ENCODE measurements around the gene UTS2R. TPM values are rescaled to one million over a fixed set of nuclear protein-coding genes. Genes with fewer than 3 reads are reported as not detected.
A peak's percentile ranks its signal among the peaks of the same experiment; 100 is the strongest.
"Not testable (repeated sequence)": the region's sequence is repeated elsewhere in the genome, so short reads cannot be mapped to it uniquely, and the experiment has no call there.

UTS2R gene
- total RNA-seq, 1 donor: not detected

DNA sequence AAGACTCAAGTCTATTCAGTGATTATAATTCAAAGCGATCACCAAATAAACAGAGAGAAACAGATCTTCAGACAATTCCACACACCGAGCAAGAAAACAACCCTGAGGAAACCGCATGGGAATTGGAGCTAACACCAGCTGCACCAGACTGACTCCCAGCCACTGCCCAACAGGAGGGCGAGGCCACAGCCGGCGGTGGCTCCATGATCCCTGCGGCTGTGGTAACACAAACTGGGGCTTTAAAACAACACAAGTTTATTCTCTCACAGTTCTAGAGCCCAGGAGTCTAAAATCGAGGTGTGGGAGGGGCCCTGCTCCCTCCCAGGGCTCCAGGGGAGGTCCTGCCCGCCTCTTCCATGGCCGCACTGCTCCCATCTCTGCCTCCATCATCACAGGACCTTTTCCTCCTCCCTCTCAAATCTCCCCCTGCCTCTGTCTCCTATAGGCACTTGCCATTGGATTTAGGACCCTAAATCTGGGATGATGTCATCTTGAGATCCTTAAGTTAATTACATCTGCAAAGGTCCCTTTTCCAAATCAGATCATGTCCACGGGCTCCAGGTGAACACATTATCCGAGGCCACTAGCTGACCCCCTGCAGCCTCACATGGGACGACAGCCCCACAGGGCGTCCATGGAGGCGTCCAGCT, 36.8 kb downstream of the UTS2R start:
- Histone ChIP-seq H3K4me1 (ENCODE audit: insufficient read depth, low read length) (no peaks in the 10 kb centered on the region), H3K27me3 (ENCODE audit: insufficient read depth, low read length) (no peaks in the 10 kb centered on the region), H3K27ac (ENCODE audit: low read depth, low read length) (no peak overlapping the region), H2AFZ (ENCODE audit: low read length) (no peak overlapping the region), H3K9me3 (ENCODE audit: low read depth, low read length) (no peaks in the 10 kb centered on the region), H3K79me2 (ENCODE audit: insufficient read depth, low read length) (no peaks in the 10 kb centered on the region), H3K36me3 (ENCODE audit: insufficient read depth, low read length) (no peaks in the 10 kb centered on the region), H3K4me2 (ENCODE audit: insufficient read depth, low read length) (no peak overlapping the region), H3K4me3 (ENCODE audit: insufficient read depth, low read length) (no peak overlapping the region), H4K20me1 (ENCODE audit: insufficient read depth, low read length) (peaks cover 21% of the 10 kb centered on the region)
- TF ChIP-seq, protein P1, sequence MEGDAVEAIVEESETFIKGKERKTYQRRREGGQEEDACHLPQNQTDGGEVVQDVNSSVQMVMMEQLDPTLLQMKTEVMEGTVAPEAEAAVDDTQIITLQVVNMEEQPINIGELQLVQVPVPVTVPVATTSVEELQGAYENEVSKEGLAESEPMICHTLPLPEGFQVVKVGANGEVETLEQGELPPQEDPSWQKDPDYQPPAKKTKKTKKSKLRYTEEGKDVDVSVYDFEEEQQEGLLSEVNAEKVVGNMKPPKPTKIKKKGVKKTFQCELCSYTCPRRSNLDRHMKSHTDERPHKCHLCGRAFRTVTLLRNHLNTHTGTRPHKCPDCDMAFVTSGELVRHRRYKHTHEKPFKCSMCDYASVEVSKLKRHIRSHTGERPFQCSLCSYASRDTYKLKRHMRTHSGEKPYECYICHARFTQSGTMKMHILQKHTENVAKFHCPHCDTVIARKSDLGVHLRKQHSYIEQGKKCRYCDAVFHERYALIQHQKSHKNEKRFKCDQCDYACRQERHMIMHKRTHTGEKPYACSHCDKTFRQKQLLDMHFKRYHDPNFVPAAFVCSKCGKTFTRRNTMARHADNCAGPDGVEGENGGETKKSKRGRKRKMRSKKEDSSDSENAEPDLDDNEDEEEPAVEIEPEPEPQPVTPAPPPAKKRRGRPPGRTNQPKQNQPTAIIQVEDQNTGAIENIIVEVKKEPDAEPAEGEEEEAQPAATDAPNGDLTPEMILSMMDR (IDR thresholded peaks at IDR 0.05; ENCODE audit: extremely low read depth, low read depth, low read length): no peak
- peak; percentile 69 for DNase-seq (ENCODE audit: insufficient read length, low spot score, missing footprints)

DNA sequence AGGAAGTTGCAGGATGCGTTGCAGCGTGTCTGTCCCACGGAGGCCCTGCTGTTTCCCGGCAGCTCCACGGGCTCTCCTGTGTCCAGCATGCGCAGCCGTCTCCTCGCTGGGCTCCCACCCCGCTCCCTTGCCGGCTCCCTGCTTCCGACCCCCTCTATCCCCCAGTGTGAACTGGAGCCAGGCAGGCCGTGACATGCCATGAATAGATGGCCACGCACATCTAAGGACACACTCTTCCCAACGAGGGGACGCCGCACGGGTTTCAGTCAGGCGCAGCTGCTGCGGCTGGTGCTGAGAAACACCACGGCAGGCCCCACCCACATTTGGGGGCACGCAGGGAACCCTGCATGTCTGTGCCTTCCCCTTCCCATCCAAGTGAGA, 37.4 kb downstream of the UTS2R start:
- TF ChIP-seq, protein P1 (IDR thresholded peaks at IDR 0.05; ENCODE audit: extremely low read depth, low read depth, low read length): no peak

DNA sequence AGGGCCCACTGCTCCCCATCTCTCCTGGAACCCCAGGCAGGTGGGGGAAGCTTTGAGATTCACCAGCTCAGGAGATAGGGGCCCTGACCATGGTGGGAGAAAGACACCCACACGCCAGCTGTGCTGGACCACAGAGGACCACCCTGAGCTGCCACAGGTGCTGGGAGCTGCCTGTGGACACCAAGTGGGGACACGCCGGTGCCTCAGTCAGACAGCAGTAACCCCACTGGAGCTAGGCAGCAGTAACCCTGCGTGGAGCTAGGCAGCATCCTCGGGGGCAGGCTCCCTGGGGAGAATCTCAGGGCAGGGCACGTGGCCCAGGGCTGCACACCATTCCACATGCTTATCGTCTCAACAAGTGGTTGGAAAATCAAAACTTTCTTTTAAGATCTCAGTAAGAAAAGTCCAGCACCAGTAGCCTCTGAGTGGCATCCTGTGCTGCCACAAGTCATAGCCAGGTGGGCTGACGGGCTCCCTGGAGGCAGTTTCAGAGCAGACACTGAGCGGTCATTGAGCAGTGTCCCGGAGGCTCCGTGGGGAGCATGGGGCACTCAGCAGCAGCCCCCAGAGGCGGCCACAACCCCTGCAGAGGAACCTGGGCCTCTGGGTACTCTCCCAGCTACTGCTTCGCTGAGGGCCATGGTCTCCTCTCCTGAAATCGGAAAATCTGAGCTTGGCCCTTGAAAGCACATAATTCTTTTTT, 38.6 kb downstream of the UTS2R start:
- TF ChIP-seq, protein P1 (IDR thresholded peaks at IDR 0.05; ENCODE audit: extremely low read depth, low read depth, low read length): no peak
- H4K20me1 ChIP-seq (ENCODE audit: insufficient read depth, low read length): peaks cover 36% of the 10 kb centered on the region
- no peak overlapping the region for H2AFZ ChIP-seq (ENCODE audit: low read length)
- H3K36me3 ChIP-seq (ENCODE audit: insufficient read depth, low read length): no peaks in the 10 kb centered on the region
- no peaks in the 10 kb centered on the region for H3K4me1 ChIP-seq (ENCODE audit: insufficient read depth, low read length)
- no peaks in the 10 kb centered on the region for H3K27me3 ChIP-seq (ENCODE audit: insufficient read depth, low read length)
- no peak overlapping the region for H3K4me3 ChIP-seq (ENCODE audit: insufficient read depth, low read length)
- no peaks in the 10 kb centered on the region for H3K79me2 ChIP-seq (ENCODE audit: insufficient read depth, low read length)
- H3K4me2 ChIP-seq (ENCODE audit: insufficient read depth, low read length): no peak overlapping the region
- H3K27ac ChIP-seq (ENCODE audit: low read depth, low read length): no peak overlapping the region
- DNase-seq (ENCODE audit: insufficient read length, low spot score, missing footprints): peak; percentile 69
- H3K9me3 ChIP-seq (ENCODE audit: low read depth, low read length): no peaks in the 10 kb centered on the region

More for the DNA sequence above, 37.4 kb downstream of the UTS2R start:
- Histone ChIP-seq H3K9me3 (ENCODE audit: low read depth, low read length) (no peaks in the 10 kb centered on the region), H3K4me3 (ENCODE audit: insufficient read depth, low read length) (no peak overlapping the region), H3K27me3 (ENCODE audit: insufficient read depth, low read length) (no peaks in the 10 kb centered on the region), H3K4me2 (ENCODE audit: insufficient read depth, low read length) (no peak overlapping the region), H3K36me3 (ENCODE audit: insufficient read depth, low read length) (no peaks in the 10 kb centered on the region), H4K20me1 (ENCODE audit: insufficient read depth, low read length) (peaks cover 23% of the 10 kb centered on the region), H2AFZ (ENCODE audit: low read length) (no peak overlapping the region), H3K4me1 (ENCODE audit: insufficient read depth, low read length) (no peaks in the 10 kb centered on the region), H3K79me2 (ENCODE audit: insufficient read depth, low read length) (no peaks in the 10 kb centered on the region), H3K27ac (ENCODE audit: low read depth, low read length) (no peak overlapping the region)
- peak; percentile 41 for DNase-seq (ENCODE audit: insufficient read length, low spot score, missing footprints)

DNA sequence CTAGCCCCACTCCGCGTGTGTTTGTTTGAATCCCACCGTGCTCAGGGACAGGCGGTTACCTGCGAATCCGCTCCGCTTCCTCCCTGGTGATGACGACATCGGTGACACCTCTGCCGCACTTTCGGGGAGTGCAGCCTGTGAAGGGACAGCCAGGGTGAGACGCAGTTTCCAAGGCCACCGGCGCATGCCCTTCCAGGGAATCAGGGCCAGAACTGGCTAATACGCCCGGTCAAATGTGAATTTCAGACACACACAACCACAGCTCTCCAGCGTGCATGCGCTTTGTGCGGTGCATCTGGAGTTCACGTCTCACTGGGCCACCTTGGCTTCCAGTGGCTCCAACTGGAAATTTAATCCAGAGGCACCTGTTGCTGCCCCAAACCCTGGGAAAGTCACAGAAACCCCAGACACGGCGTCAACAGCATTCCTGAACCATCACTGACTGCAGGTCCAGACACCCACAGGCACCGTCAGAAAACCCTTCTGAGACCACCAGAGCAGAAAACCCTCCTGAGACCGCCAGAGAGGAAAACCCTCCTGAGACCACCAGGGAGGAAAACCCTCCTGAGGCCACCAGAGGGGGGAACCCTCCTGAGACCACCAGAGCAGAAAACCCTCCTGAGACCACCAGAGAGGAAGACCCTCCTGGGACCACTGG, 40.0 kb downstream of the UTS2R start:
- H3K27ac ChIP-seq (ENCODE audit: low read depth, low read length): no peak overlapping the region
- no peaks in the 10 kb centered on the region for H3K4me1 ChIP-seq (ENCODE audit: insufficient read depth, low read length)
- H4K20me1 ChIP-seq (ENCODE audit: insufficient read depth, low read length): peaks cover 46% of the 10 kb centered on the region
- peak; percentile 58 for DNase-seq (ENCODE audit: insufficient read length, low spot score, missing footprints)
- H3K4me2 ChIP-seq (ENCODE audit: insufficient read depth, low read length): no peak overlapping the region
- no peaks in the 10 kb centered on the region for H3K9me3 ChIP-seq (ENCODE audit: low read depth, low read length)
- H2AFZ ChIP-seq (ENCODE audit: low read length): no peak overlapping the region
- no peaks in the 10 kb centered on the region for H3K36me3 ChIP-seq (ENCODE audit: insufficient read depth, low read length)
- no peak overlapping the region for H3K4me3 ChIP-seq (ENCODE audit: insufficient read depth, low read length)
- no peaks in the 10 kb centered on the region for H3K27me3 ChIP-seq (ENCODE audit: insufficient read depth, low read length)
- H3K79me2 ChIP-seq (ENCODE audit: insufficient read depth, low read length): no peaks in the 10 kb centered on the region
- TF ChIP-seq, protein P1 (IDR thresholded peaks at IDR 0.05; ENCODE audit: extremely low read depth, low read depth, low read length): no peak

DNA sequence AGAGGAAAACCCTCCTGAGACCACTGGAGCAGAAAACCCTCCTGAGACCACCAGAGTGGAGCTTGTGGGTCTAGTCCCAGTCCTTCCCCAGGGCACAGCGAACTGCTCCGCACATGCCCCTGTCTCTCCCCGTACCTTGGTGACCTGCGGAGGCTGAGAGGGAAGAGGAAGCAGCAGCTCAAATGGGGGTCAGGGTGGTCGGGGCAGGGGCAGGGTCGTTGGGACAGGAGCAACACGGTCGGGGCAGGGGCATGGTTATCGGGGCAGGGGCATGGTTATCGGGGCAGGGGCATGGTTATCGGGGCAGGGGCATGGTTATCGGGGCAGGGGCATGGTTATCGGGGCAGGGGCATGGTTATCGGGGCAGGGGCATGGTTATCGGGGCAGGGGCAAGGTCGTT, 40.5 kb downstream of the UTS2R start:
- H3K9me3 ChIP-seq (ENCODE audit: low read depth, low read length); H3K27me3 ChIP-seq (ENCODE audit: insufficient read depth, low read length); H2AFZ ChIP-seq (ENCODE audit: low read length); H3K27ac ChIP-seq (ENCODE audit: low read depth, low read length); H3K4me2 ChIP-seq (ENCODE audit: insufficient read depth, low read length); H3K4me1 ChIP-seq (ENCODE audit: insufficient read depth, low read length); H3K36me3 ChIP-seq (ENCODE audit: insufficient read depth, low read length); H3K79me2 ChIP-seq (ENCODE audit: insufficient read depth, low read length); H3K4me3 ChIP-seq (ENCODE audit: insufficient read depth, low read length): not testable (repeated sequence)
- peak; percentile 35 for DNase-seq (ENCODE audit: insufficient read length, low spot score, missing footprints)
- peaks cover 51% of the 10 kb centered on the region for H4K20me1 ChIP-seq (ENCODE audit: insufficient read depth, low read length)
